Naive thymus-derived CD4-positive, alpha-beta T cell (primary cell): ENCODE data around the gene NRXN2. TPM values are rescaled to one million over a fixed set of nuclear protein-coding genes. Genes with fewer than 3 reads are reported as not detected.
A peak's percentile ranks its signal among the peaks of the same experiment; 100 is the strongest.

Experiments
- ATAC-seq: fragments of 150-1000 bp; cut with Tn5 transposase; 2 replicates; pipeline ENCODE4 v1.10.0; 2021; ENCODE audit warnings: mild to moderate bottlenecking, moderate library complexity
- CTCF ChIA-PET: fragments of 350-600 bp; sonication (Branson Sonifier 250); formaldehyde crosslinking; loops from one replicate; lab custom pipeline; 2021; ENCODE audit warnings: antibody characterized with exemption; lab: Charles Lee
- POLR2A ChIA-PET: fragments of 350-600 bp; sonication (Branson Sonifier 250); formaldehyde crosslinking; loops from one replicate; lab custom pipeline; 2021; ENCODE audit warnings: antibody characterized with exemption, inconsistent platforms; lab: Charles Lee
- DNase-seq, 9 donors: peaks; one replicate each; pipeline versions ENCODE4 v3.0.0 to v3.0.0-alpha.2; 2020 to 2022; ENCODE audit warnings: mixed read lengths in 1 of 9
- H3K27ac ChIP-seq: one replicate; pipeline ENCODE4 v1.7.0; 2013; ENCODE audit warnings: mild to moderate bottlenecking, low read depth, low read length, moderate library complexity
- H3K27me3 ChIP-seq, 2 donors: one replicate each; pipeline ENCODE4 v1.7.0; 2013; ENCODE audit warnings: low read length in 2 of 2, mild to moderate bottlenecking in 2 of 2, moderate library complexity in 2 of 2; ENCODE audit not compliant: control insufficient read depth in 2 of 2, insufficient read depth in 2 of 2
- H3K36me3 ChIP-seq, 3 experiments: 1 replicate in 2 of 3; 2 replicates in 1 of 3; pipeline ENCODE4 v1.7.0; 2013; ENCODE audit warnings: low read length in 3 of 3, mild to moderate bottlenecking in 3 of 3, moderate library complexity in 1 of 3; ENCODE audit not compliant: insufficient read depth in 3 of 3, control insufficient read depth in 2 of 3
- H3K4me1 ChIP-seq, 2 donors: one replicate each; pipeline ENCODE4 v1.7.0; 2013; ENCODE audit warnings: low read length in 2 of 2, mild to moderate bottlenecking in 2 of 2, moderate library complexity in 1 of 2; ENCODE audit not compliant: control insufficient read depth in 2 of 2, insufficient read depth in 2 of 2
- H3K4me3 ChIP-seq: 2 replicates; pipeline ENCODE4 v1.7.0; 2013; ENCODE audit warnings: mild to moderate bottlenecking, low read length
- H3K9me3 ChIP-seq, 3 experiments: 1 replicate in 2 of 3; 2 replicates in 1 of 3; pipeline ENCODE4 v1.7.0; 2013; ENCODE audit warnings: low read length in 3 of 3; ENCODE audit not compliant: control insufficient read depth in 2 of 3
- H3K27ac Mint-ChIP-seq, 9 donors: one replicate each; pipeline ENCODE4 v1.8.0; 2020 to 2022; ENCODE audit warnings: mixed read lengths in 9 of 9, mild to moderate bottlenecking in 8 of 9, moderate library complexity in 5 of 9, inconsistent platforms in 2 of 9
- H3K27me3 Mint-ChIP-seq, 5 donors: one replicate each; pipeline ENCODE4 v1.8.0; 2021 to 2022; ENCODE audit warnings: mixed read lengths in 5 of 5, mild to moderate bottlenecking in 1 of 5
- H3K36me3 Mint-ChIP-seq, 5 donors: one replicate each; pipeline ENCODE4 v1.8.0; 2020 to 2022; ENCODE audit warnings: mixed read lengths in 5 of 5, mild to moderate bottlenecking in 3 of 5, inconsistent platforms in 1 of 5
- H3K4me1 Mint-ChIP-seq, 7 donors: one replicate each; pipeline ENCODE4 v1.8.0; 2020 to 2022; ENCODE audit warnings: mixed read lengths in 7 of 7, mild to moderate bottlenecking in 3 of 7, inconsistent platforms in 1 of 7
- H3K4me3 Mint-ChIP-seq, 10 donors: one replicate each; pipeline ENCODE4 v1.8.0; 2020 to 2022; ENCODE audit warnings: mild to moderate bottlenecking in 10 of 10, mixed read lengths in 10 of 10, moderate library complexity in 6 of 10, inconsistent platforms in 2 of 10
- H3K9me3 Mint-ChIP-seq, 11 donors: one replicate each; pipeline ENCODE4 v1.8.0; 2020 to 2022; ENCODE audit warnings: mixed read lengths in 11 of 11, mild to moderate bottlenecking in 4 of 11, inconsistent platforms in 1 of 11, moderate library complexity in 1 of 11
- intact Hi-C, 2 donors: fragments of 100-400 bp; cut with micrococcal nuclease; formaldehyde crosslinking; loops; one replicate each; pipeline ENCODE4 v1.15.1; 2023
- polyA plus RNA-seq, 2 donors: library from polyadenylated mRNA; unstranded; fragments of 300-500 nt; fragmentation: Illumina TruSeq; gene quantifications; one replicate each; pipeline ENCODE4 v1.2.3, GENCODE V29; 2021
- total RNA-seq, 6 experiments: library from RNA in 5 of 6; stranded (reverse) in 5 of 6; gene quantifications; 1 replicate in 5 of 6; 2 replicates in 1 of 6; pipeline ENCODE4 v1.2.3 and lab custom pipeline; 2021 to 2026

The NRXN2 gene
- total and polyA plus RNA-seq, 7 experiments from 2014 or later = 0.07 to 0.71 (median 0.27) TPM; not detected in 4

GRCh38 chr11:64660205-64660604 is 62.8 kb downstream of the NRXN2 start:
- H3K27me3 ChIP-seq = no peaks in the 10 kb centered on the region
- H3K4me1 Mint-ChIP-seq = peaks cover 0 to 11% (median 0%) of the 10 kb centered on the region in 7 donors
- no peak overlapping the region for H3K4me3 ChIP-seq
- DNase-seq = no peak
- CTCF ChIA-PET = no interaction called here
- no peak overlapping the region for H3K27ac ChIP-seq
- H3K27ac Mint-ChIP-seq = peak overlapping the region in 1 of 9 donors; percentile 13
- H3K36me3 ChIP-seq = no peaks in the 10 kb centered on the region
- no peaks in the 10 kb centered on the region for H3K9me3 Mint-ChIP-seq
- intact Hi-C loops = no loop called here
- H3K4me3 Mint-ChIP-seq = no peak overlapping the region
- no peaks in the 10 kb centered on the region for H3K4me1 ChIP-seq
- POLR2A ChIA-PET = no interaction called here
- ATAC-seq = no peak
- H3K36me3 Mint-ChIP-seq = no peaks in the 10 kb centered on the region
- no peaks in the 10 kb centered on the region for H3K9me3 ChIP-seq
- peaks cover 0 to 4% (median 0%) of the 10 kb centered on the region in 5 donors for H3K27me3 Mint-ChIP-seq

GRCh38 chr11:64659417-64660144 is 63.4 kb downstream of the NRXN2 start:
- no peaks in the 10 kb centered on the region for H3K4me1 ChIP-seq
- ChIA-PET POLR2A (interaction anchor here (0.7 kb wide), 1 partner anchor 359 kb away, joined by 3 read pairs; no protein-coding TSS in a partner anchor), CTCF (no interaction called here)
- no peaks in the 10 kb centered on the region for H3K27me3 ChIP-seq
- Mint-ChIP-seq H3K4me3 (no peak overlapping the region), H3K27me3 (peaks cover 0 to 4% (median 0%) of the 10 kb centered on the region in 5 donors), H3K36me3 (no peaks in the 10 kb centered on the region), H3K27ac (no peak overlapping the region), H3K9me3 (no peaks in the 10 kb centered on the region), H3K4me1 (peaks cover 0 to 11% (median 0%) of the 10 kb centered on the region in 7 donors)
- DNase-seq (no peak), ATAC-seq (peak; percentile 64)
- no peak overlapping the region for H3K27ac ChIP-seq
- no peaks in the 10 kb centered on the region for H3K36me3 ChIP-seq
- intact Hi-C loops = no loop called here
- H3K4me3 ChIP-seq = no peak overlapping the region
- no peaks in the 10 kb centered on the region for H3K9me3 ChIP-seq

- Histone ChIP-seq H3K36me3 (no peaks in the 10 kb centered on the region), H3K27ac (no peak overlapping the region), H3K27me3 (no peaks in the 10 kb centered on the region), H3K4me3 (no peak overlapping the region), H3K9me3 (no peaks in the 10 kb centered on the region), H3K4me1 (no peaks in the 10 kb centered on the region)
- H3K36me3 Mint-ChIP-seq = no peaks in the 10 kb centered on the region
- CTCF ChIA-PET = no interaction called here
- peaks cover 0 to 4% (median 0%) of the 10 kb centered on the region in 5 donors for H3K27me3 Mint-ChIP-seq
- no peaks in the 10 kb centered on the region for H3K9me3 Mint-ChIP-seq
- no peak overlapping the region for H3K4me3 Mint-ChIP-seq
- intact Hi-C loops = no loop called here
- DNase-seq (no peak), ATAC-seq (no peak)
- H3K27ac Mint-ChIP-seq = no peak overlapping the region
- POLR2A ChIA-PET = no interaction called here
- H3K4me1 Mint-ChIP-seq = peaks cover 0 to 11% (median under 1%) of the 10 kb centered on the region in 7 donors
Measured at GRCh38 chr11:64658265-64658664, 64.7 kb downstream of the NRXN2 start.

GRCh38 chr11:64656862-64657261 is 66.1 kb downstream of the NRXN2 start:
- Mint-ChIP-seq H3K27ac (no peak overlapping the region), H3K4me3 (no peak overlapping the region), H3K27me3 (peaks cover 0 to 4% (median 0%) of the 10 kb centered on the region in 5 donors), H3K4me1 (peaks cover 0 to 14% (median 4%) of the 10 kb centered on the region in 7 donors), H3K9me3 (no peaks in the 10 kb centered on the region), H3K36me3 (no peaks in the 10 kb centered on the region)
- H3K9me3 ChIP-seq = no peaks in the 10 kb centered on the region
- H3K4me3 ChIP-seq = no peak overlapping the region
- no peak overlapping the region for H3K27ac ChIP-seq
- no peaks in the 10 kb centered on the region for H3K36me3 ChIP-seq
- POLR2A ChIA-PET = no interaction called here
- no peak for DNase-seq
- H3K4me1 ChIP-seq = no peaks in the 10 kb centered on the region
- intact Hi-C loops = no loop called here
- H3K27me3 ChIP-seq = no peaks in the 10 kb centered on the region
- ATAC-seq = no peak
- CTCF ChIA-PET = no interaction called here

GRCh38 chr11:64655941-64656601 is 66.9 kb downstream of the NRXN2 start:
- no peaks in the 10 kb centered on the region for H3K4me1 ChIP-seq

GRCh38 chr11:64654958-64655541 is 67.9 kb downstream of the NRXN2 start:
- no peak overlapping the region for H3K4me3 ChIP-seq
- Mint-ChIP-seq H3K36me3 (no peaks in the 10 kb centered on the region), H3K4me3 (no peak overlapping the region), H3K27ac (peak overlapping the region in 1 of 9 donors; percentile 62), H3K9me3 (no peaks in the 10 kb centered on the region), H3K4me1 (peaks cover 0 to 14% (median 4%) of the 10 kb centered on the region in 7 donors), H3K27me3 (peaks cover 0 to 10% (median 4%) of the 10 kb centered on the region in 5 donors)
- H3K9me3 ChIP-seq = no peaks in the 10 kb centered on the region
- ChIA-PET POLR2A (no interaction called here), CTCF (interaction anchor here (0.8 kb wide), 1 partner anchor 295 kb away, joined by 3 read pairs; no protein-coding TSS in a partner anchor)
- H3K4me1 ChIP-seq = no peaks in the 10 kb centered on the region
- no peaks in the 10 kb centered on the region for H3K27me3 ChIP-seq
- intact Hi-C loops = no loop called here
- ATAC-seq = peak; percentile 68
- no peak overlapping the region for H3K27ac ChIP-seq
- no peaks in the 10 kb centered on the region for H3K36me3 ChIP-seq
- DNase-seq = no peak

More at GRCh38 chr11:64655941-64656601, 66.9 kb downstream of the NRXN2 start:
- Histone ChIP-seq H3K27ac (no peak overlapping the region), H3K4me3 (no peak overlapping the region), H3K9me3 (no peaks in the 10 kb centered on the region), H3K36me3 (no peaks in the 10 kb centered on the region), H3K27me3 (no peaks in the 10 kb centered on the region)
- no peak overlapping the region for H3K4me3 Mint-ChIP-seq
- DNase-seq (no peak), ATAC-seq (no peak)
- intact Hi-C loops = no loop called here
- H3K36me3 Mint-ChIP-seq = no peaks in the 10 kb centered on the region
- peaks cover 0 to 4% (median under 1%) of the 10 kb centered on the region in 5 donors for H3K27me3 Mint-ChIP-seq
- POLR2A ChIA-PET = no interaction called here
- peaks cover 0 to 14% (median 4%) of the 10 kb centered on the region in 7 donors for H3K4me1 Mint-ChIP-seq
- H3K27ac Mint-ChIP-seq = no peak overlapping the region
- CTCF ChIA-PET = no interaction called here
- no peaks in the 10 kb centered on the region for H3K9me3 Mint-ChIP-seq
